ENCODE measurements around the gene FOXE3. TPM values are rescaled to one million over a fixed set of nuclear protein-coding genes. Genes with fewer than 3 reads are reported as not detected.

Gene FOXE3
- total RNA-seq, 1 experiment from 2014 or later, result 0.15 TPM

DNA sequence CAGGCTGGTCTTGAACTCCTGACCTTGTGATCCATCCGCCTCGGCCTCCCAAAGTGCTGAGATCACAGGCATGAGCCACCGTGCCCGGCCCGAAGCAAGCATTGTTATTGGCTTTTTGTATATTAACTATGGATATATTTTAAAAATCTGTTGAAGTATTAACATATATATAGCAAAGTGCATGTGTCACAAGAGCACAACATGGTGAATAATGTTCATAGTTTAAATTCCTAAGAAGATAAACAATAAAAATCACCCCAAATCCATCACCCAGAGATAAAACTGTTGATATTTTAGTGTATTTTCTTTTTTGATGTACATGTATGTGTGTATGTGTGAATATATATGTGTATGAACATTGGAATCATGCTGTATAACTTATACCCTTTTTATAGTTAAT is 9.1 kb upstream of the FOXE3 start:
- Histone ChIP-seq H4K5ac (ENCODE audit: insufficient read length, low read depth, low read length) (no peak overlapping the region), H3K9ac (ENCODE audit: extremely low read depth, insufficient read length, low read length) (no peak overlapping the region), H3K56ac (ENCODE audit: insufficient read length, low read depth, low read length) (no peak overlapping the region), H3K9me3 (ENCODE audit: control insufficient read depth, low read depth, low read length) (no peaks in the 10 kb centered on the region), H4K20me1 (ENCODE audit: control insufficient read depth, insufficient read depth, insufficient read length) (no peaks in the 10 kb centered on the region), H3K18ac (ENCODE audit: insufficient read length, low read depth, low read length) (no peak overlapping the region), H3T11ph (ENCODE audit: low read length) (no peak overlapping the region), H3K14ac (ENCODE audit: insufficient read depth, low read length) (no peak overlapping the region), H3K4ac (ENCODE audit: low read depth, low read length) (no peak overlapping the region), H3K79me2 (ENCODE audit: insufficient read depth, low read length) (no peaks in the 10 kb centered on the region), H3K27me3 (ENCODE audit: insufficient read depth, low read length) (no peaks in the 10 kb centered on the region), H3K23me2 (ENCODE audit: insufficient read length, low read depth, low read length, poor library complexity, severe bottlenecking) (no peaks in the 10 kb centered on the region), H3K23ac (ENCODE audit: insufficient read length, low read depth, low read length) (no peak overlapping the region), H2BK20ac (ENCODE audit: low read depth, low read length, poor library complexity, severe bottlenecking) (no peak overlapping the region), H2AK5ac (ENCODE audit: insufficient read length, low read length) (no peak overlapping the region), H3K27ac (ENCODE audit: insufficient read length, low read depth, low read length) (no peak overlapping the region), H4K8ac (replicated peaks; ENCODE audit: insufficient read length, low read depth, low read length) (no peak overlapping the region), H3K4me1 (ENCODE audit: insufficient read depth, low read length) (peaks cover 3% of the 10 kb centered on the region; the same call in 1 of the 2 replicates), H2BK15ac (ENCODE audit: low read depth, low read length) (no peak overlapping the region), H3K4me2 (ENCODE audit: insufficient read depth, insufficient read length, low read length) (no peak overlapping the region), H4K91ac (ENCODE audit: insufficient read length, low read depth, low read length) (no peak overlapping the region), H2BK12ac (ENCODE audit: insufficient read length, low read depth, low read length) (no peak overlapping the region), H3K79me1 (ENCODE audit: insufficient read depth, low read depth, low read length, poor library complexity, severe bottlenecking) (no peaks in the 10 kb centered on the region), H2AFZ (ENCODE audit: low read length) (no peak overlapping the region), H2BK5ac (ENCODE audit: insufficient read length, low read length) (no peak overlapping the region), H2BK120ac (ENCODE audit: low read depth, low read length, poor library complexity, severe bottlenecking) (no peak overlapping the region)
- TF ChIP-seq, protein P1, sequence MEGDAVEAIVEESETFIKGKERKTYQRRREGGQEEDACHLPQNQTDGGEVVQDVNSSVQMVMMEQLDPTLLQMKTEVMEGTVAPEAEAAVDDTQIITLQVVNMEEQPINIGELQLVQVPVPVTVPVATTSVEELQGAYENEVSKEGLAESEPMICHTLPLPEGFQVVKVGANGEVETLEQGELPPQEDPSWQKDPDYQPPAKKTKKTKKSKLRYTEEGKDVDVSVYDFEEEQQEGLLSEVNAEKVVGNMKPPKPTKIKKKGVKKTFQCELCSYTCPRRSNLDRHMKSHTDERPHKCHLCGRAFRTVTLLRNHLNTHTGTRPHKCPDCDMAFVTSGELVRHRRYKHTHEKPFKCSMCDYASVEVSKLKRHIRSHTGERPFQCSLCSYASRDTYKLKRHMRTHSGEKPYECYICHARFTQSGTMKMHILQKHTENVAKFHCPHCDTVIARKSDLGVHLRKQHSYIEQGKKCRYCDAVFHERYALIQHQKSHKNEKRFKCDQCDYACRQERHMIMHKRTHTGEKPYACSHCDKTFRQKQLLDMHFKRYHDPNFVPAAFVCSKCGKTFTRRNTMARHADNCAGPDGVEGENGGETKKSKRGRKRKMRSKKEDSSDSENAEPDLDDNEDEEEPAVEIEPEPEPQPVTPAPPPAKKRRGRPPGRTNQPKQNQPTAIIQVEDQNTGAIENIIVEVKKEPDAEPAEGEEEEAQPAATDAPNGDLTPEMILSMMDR (conservative IDR thresholded peaks at IDR 0.05), result no peak
- Mint-ChIP-seq H3K9me3 (no peaks in the 10 kb centered on the region; a peak in 1 of 5 replicates), H3K27ac (no peak overlapping the region), H3K4me1 (no peaks in the 10 kb centered on the region), H3K27me3 (ENCODE audit: low read depth) (peaks cover 75% of the 10 kb centered on the region), H3K36me3 (ENCODE audit: insufficient read depth in 1 of 3, low read depth in 3 of 3) (no peaks in the 10 kb centered on the region), H3K4me3 (no peak overlapping the region)
- no peak for DNase-seq
- WGBS (ENCODE audit: extremely low coverage, insufficient read length, low lambda C conversion rate), result no CpG with 5 or more reads among the region's 5 CpGs
